ENCODE measurements around the gene RCAN3. TPM values are rescaled to one million over a fixed set of nuclear protein-coding genes. Genes with fewer than 3 reads are reported as not detected.

RCAN3 gene
- total RNA-seq, 1 donor from 2014 or later = 24.9 TPM

- H3K36me3 Mint-ChIP-seq (ENCODE audit: low read depth, unreplicated experiment) = no peaks in the 10 kb centered on the region
- no peaks in the 10 kb centered on the region for H3K9me3 Mint-ChIP-seq (ENCODE audit: unreplicated experiment)
- no peak for TF ChIP-seq CTCF (IDR thresholded peaks at IDR 0.05; ENCODE audit: unreplicated experiment)
- DNase-seq (ENCODE audit: low spot score) = no peak
- H3K4me3 Mint-ChIP-seq (ENCODE audit: unreplicated experiment) = no peak overlapping the region
- H3K27ac Mint-ChIP-seq (ENCODE audit: unreplicated experiment) = no peak overlapping the region
- H3K4me1 Mint-ChIP-seq (ENCODE audit: unreplicated experiment) = no peaks in the 10 kb centered on the region
- H3K27me3 Mint-ChIP-seq (ENCODE audit: unreplicated experiment) = peaks cover 5% of the 10 kb centered on the region
Measured at GRCh38 chr1:24584171-24584647, 81.6 kb downstream of the RCAN3 start.

DNA sequence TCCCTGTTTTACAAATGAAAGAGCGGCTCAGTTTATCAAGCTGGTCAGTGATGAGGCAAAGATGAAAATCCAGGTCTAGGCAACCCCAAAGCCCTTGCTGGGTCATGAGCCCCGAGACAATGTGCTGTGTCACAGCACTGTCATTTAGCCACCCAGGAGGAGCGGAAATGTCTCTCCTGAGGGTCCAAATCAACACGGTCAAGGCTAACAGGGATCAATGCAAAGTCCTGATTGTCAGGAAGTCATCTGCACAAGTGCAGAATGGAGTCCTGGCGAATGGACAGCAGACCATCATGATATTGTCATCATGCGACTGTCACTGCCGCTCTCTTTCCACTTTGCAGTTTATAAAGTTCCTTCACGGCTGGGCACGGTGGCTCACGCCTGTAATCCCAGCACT lies 83.5 kb downstream of the RCAN3 start:
- Mint-ChIP-seq H3K4me3 (ENCODE audit: unreplicated experiment) (no peak overlapping the region), H3K27me3 (ENCODE audit: unreplicated experiment) (peaks cover 2% of the 10 kb centered on the region), H3K27ac (ENCODE audit: unreplicated experiment) (no peak overlapping the region), H3K36me3 (ENCODE audit: low read depth, unreplicated experiment) (no peaks in the 10 kb centered on the region), H3K4me1 (ENCODE audit: unreplicated experiment) (no peaks in the 10 kb centered on the region), H3K9me3 (ENCODE audit: unreplicated experiment) (no peaks in the 10 kb centered on the region)
- DNase-seq (ENCODE audit: low spot score) = no peak
- no peak for TF ChIP-seq CTCF (IDR thresholded peaks at IDR 0.05; ENCODE audit: unreplicated experiment)

DNA sequence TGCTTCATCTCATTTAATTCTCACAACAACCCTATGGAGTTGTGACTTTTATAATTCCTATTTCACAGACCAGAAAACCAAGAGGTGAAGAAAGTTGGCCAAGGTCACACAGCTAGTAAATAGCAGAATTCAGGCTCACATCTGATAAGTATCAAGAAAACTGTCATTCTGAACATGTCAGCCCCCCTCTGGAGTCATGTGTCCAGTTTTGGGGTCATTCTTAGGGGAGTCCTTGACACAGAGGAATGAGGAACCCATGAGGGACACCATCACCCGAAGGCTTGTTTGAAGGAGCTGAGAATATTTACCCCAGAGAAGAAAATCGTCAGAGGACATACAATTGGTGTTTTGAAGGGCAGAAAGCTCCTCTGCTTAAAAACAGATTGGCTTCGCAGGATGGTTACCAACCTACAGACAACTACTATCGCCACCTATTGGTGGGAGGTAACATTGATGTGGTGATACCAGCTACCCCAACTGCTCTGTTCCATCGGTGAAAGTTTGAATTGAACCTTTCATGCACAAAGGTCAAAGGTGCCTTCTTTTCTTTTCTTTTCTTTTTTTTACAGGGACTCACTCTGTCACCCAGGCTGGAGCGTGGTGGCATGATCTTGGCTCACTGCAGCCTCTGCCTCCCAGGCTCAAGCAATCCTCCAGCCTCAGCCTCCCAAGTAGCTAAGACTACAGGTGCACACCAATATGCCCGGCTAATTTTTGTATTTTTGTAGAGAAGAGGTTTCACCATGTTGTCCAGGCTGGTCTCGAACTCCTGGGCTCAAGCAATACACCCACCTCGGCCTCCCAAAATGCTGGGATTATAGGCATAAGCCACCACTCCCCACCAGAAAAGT lies 84.6 kb downstream of the RCAN3 start:
- DNase-seq (ENCODE audit: low spot score) = peak; percentile 42
- Mint-ChIP-seq H3K27me3 (ENCODE audit: unreplicated experiment) (peaks cover 2% of the 10 kb centered on the region), H3K4me3 (ENCODE audit: unreplicated experiment) (no peak overlapping the region), H3K9me3 (ENCODE audit: unreplicated experiment) (no peaks in the 10 kb centered on the region), H3K27ac (ENCODE audit: unreplicated experiment) (no peak overlapping the region), H3K4me1 (ENCODE audit: unreplicated experiment) (no peaks in the 10 kb centered on the region), H3K36me3 (ENCODE audit: low read depth, unreplicated experiment) (no peaks in the 10 kb centered on the region)
- peak; percentile 71 for TF ChIP-seq CTCF (IDR thresholded peaks at IDR 0.05; ENCODE audit: unreplicated experiment)

GRCh38 chr1:24588573-24588972 lies 85.9 kb downstream of the RCAN3 start:
- no peak for DNase-seq (ENCODE audit: low spot score)
- no peaks in the 10 kb centered on the region for H3K36me3 Mint-ChIP-seq (ENCODE audit: low read depth, unreplicated experiment)
- H3K4me3 Mint-ChIP-seq (ENCODE audit: unreplicated experiment) = no peak overlapping the region
- H3K9me3 Mint-ChIP-seq (ENCODE audit: unreplicated experiment) = no peaks in the 10 kb centered on the region
- no peaks in the 10 kb centered on the region for H3K4me1 Mint-ChIP-seq (ENCODE audit: unreplicated experiment)
- peaks cover 2% of the 10 kb centered on the region for H3K27me3 Mint-ChIP-seq (ENCODE audit: unreplicated experiment)
- no peak overlapping the region for H3K27ac Mint-ChIP-seq (ENCODE audit: unreplicated experiment)
- TF ChIP-seq CTCF (IDR thresholded peaks at IDR 0.05; ENCODE audit: unreplicated experiment) = no peak

DNA sequence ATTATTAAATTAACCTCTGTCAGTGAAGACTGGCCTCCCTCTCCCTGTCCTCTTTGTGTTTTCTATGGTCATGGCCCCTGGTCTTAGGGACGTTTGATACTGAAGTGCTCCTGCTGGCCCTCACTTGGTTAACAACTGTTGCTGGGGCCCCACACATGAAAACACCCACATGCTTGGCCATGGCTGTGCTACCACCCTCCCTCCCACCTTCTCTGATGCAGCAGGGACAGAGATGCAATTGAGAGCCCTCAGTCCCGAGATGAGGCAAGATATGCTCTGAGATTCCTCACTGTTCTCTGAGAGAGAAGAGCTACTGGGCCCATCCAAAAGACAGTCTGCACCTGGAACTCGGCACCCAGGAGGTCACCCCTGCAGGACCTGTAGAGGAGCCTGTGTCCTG lies 86.6 kb downstream of the RCAN3 start:
- H3K4me3 Mint-ChIP-seq (ENCODE audit: unreplicated experiment) = no peak overlapping the region
- no peaks in the 10 kb centered on the region for H3K4me1 Mint-ChIP-seq (ENCODE audit: unreplicated experiment)
- no peak for DNase-seq (ENCODE audit: low spot score)
- H3K36me3 Mint-ChIP-seq (ENCODE audit: low read depth, unreplicated experiment) = no peaks in the 10 kb centered on the region
- TF ChIP-seq CTCF (IDR thresholded peaks at IDR 0.05; ENCODE audit: unreplicated experiment) = no peak
- H3K27ac Mint-ChIP-seq (ENCODE audit: unreplicated experiment) = no peak overlapping the region
- H3K27me3 Mint-ChIP-seq (ENCODE audit: unreplicated experiment) = peaks cover 2% of the 10 kb centered on the region
- H3K9me3 Mint-ChIP-seq (ENCODE audit: unreplicated experiment) = no peaks in the 10 kb centered on the region

Measured in endothelial cell (in vitro differentiated cells).